DLD1 (cell line): ENCODE data around the gene MEIG1.
"Not testable (repeated sequence)": the region's sequence is repeated elsewhere in the genome, so short reads cannot be mapped to it uniquely, and the experiment has no call there.

ENCODE experiments used
- in situ Hi-C: cut with HindIII; loops from 2 replicates; pipeline ENCODE4 v1.10.0; 2017; ENCODE audit warnings: low sequenced_read_pairs

The MEIG1 gene

DNA sequence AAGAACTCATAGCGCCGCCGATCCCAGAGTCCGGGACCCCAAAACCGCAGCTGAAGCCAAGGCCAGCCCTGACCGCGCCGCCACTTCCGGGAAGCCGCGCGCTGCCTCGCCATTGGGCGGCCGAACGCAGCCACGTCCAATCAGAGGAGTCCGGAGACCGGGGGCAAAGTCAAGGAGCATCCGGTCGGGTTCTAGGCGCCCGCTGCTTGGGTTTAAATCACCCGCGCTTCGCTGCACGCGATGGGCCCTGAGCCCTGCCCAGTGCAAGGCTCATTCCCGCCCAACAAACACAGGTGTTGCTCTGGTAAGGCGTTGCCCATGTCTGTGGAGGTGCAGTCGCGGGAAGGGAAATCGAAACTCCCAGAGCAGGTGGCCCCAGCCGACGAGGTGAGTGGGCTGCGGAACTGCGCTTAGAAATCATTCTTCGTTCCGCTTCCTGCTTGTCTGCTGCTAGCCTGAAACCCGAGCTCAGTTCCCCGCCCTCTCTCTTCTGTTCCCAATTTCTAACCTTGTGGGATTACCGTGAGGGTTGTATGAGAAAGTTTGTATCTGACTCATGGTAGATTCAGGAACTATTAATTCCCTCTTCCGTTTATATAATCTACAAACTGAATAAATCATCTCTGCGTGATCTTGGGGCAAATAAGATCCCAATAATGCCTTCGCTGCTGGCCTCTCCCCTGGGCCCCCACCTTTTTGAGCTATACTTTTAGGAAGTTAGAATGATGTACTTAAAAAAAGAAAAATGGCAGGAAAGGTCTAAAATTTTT is 5.0 kb upstream of the MEIG1 start, which contains the start of gene DCLRE1C:
Gene DCLRE1C, minus strand, starts transcription at position 96 of the 770 bp plus-strand sequence. Its CDS starts 86 bp downstream, at position 10.
- in situ Hi-C loops: no loop called here

GRCh38 chr10:14954934-14955333 is 4.3 kb upstream of the MEIG1 start:
- in situ Hi-C loops: no loop called here

GRCh38 chr10:14958872-14959220 is 342 bp upstream of the MEIG1 start:
- in situ Hi-C loops: no loop called here

- in situ Hi-C loops: no loop called here
Measured at GRCh38 chr10:14967897-14968296, 8.7 kb downstream of the MEIG1 start.

DNA sequence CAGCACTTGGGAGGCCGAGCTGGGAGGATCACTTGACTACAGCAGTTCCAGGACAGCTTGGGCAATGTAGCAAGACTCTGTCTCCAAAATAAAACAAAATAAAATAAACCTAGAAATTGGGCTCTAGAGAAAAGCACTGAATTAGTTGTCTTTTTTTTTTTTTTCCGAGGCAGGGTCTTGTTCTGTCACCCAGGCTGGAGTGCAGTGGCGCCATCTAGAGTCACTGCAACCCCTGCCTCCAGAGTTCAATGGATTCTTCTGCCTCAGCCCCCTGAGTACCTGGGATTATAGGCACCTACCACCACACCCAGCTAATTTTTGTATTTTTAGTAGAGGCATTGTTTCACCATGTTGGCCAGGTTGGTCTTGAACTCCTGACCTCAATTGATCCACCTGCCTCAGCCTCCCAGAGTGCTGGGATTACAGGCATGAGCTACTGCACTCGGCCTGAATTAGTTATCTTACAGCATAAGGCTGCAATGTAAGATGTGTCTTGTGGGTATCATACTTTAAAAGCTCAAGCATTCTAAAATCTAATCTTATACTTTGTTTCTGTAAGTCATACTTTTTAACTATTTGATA is 12.8 kb downstream of the MEIG1 start:
- in situ Hi-C loops: no loop called here

DNA sequence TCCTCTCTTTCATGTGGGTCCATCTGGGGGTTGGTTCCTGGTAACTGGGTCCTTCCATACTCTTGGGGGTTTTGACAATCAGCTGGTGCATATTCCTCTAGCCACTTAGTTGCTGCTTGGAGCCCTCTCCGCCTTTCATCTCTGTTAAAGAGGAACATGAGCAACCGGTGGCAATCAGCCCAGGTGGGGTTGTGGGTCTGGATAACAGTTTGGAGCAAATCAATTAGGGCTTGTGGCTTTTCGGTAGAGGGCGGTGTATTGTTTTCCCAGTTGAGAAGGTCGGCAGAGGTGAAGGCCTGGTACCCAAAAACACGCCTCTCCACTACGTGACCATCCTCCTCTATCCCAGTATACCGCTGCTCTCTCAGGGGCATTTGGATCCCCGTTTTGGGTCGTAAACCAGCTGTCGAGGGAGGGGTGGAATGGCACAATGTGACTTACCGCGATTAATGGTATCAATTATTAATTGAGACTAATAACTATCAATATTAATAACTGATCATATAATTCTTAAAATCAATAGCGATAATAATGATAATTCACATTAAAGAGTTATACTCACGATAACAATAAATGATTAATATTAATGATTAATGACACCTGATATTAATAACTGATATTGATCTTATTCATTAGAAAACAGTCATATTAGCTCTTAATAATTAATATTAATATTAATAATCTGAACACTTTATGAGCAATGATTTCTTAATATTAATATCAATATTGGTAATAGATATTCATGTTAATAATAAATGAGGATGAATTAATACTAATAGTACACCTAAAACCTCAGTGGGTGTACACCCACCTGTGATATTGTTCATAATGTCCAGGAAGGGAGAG is 15.2 kb downstream of the MEIG1 start:
- in situ Hi-C loops: not testable (repeated sequence)

DNA sequence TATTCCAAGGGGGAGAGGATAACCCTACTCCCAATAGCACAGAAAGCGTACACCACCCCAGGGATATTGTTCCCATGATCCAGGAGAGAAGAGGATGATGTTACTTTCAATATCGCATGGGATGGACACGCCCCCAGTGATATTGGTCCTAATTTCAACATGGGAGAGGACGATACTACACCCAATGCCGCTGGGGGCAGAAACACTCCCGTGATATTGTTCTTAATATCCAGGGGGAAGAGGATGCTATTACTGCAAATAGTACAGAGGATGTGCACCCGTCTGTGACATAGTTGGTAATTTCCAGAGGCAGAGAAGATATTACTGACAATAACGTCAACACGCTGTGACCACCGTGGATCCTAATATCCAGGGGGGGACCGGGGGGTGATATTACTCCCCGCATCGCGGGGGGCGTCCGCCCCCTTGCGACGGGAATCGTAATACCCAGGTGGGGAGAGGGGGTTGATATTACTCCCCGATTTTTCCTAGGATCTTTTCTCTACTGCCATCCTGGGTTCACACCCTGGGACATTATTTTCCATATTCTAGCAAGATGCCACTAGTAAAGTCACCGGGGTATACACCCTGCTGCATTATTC is 16.6 kb downstream of the MEIG1 start:
- in situ Hi-C loops: no loop called here

DNA sequence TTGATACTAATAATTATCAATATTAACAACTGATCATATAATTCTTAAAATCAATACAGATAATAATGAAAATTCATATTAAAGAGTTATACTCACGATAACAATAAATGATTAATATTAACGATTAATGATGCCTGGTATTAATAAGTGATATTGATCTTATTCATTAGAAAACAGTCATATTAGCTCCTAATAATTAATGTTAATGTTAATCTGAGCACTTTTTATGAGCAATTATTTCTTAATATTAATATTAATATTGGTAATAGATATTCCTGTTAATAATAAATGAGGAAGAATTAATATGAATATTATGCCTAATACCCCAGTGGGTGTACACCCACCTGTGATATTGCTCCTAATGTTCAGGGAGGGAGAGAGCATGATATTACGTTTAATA is 23.6 kb downstream of the MEIG1 start:
- in situ Hi-C loops: no loop called here

GRCh38 chr10:14989552-14989951 is 30.4 kb downstream of the MEIG1 start:
- in situ Hi-C loops: not testable (repeated sequence)

GRCh38 chr10:14991035-14991749 is 32.0 kb downstream of the MEIG1 start:
- in situ Hi-C loops: not testable (repeated sequence)

GRCh38 chr10:14992336-14992735 is 33.1 kb downstream of the MEIG1 start:
- in situ Hi-C loops: not testable (repeated sequence)

- in situ Hi-C loops: not testable (repeated sequence)
Measured at GRCh38 chr10:14993500-14994455, 34.6 kb downstream of the MEIG1 start.

DNA sequence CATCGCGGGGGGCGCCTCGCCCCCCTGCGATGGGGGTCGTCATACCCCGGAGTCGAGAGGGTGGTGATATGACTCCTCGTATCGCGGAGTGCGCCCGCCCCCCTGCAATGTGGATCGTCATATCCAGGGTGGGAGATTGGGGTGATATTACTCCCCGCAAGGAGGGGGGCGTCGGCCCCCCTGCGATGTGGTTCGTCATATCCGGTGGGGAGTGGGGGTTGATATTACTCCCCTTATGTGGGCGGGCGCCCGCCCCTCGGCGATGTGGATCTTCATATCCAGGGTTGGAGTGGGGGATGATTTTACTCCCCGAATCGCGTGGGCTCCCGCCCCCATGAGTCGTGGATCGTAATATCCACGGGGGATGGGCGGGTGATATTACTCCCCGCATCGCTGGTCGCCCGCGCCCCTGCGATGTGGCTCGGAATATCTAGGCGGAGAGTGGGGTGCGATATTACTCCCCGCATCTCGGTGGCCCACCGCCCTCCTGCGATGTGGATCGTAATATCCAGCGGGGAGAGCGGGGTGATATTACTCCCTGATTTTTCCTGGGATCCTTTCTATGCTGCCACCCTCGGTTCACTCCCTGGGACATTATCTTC is 36.9 kb downstream of the MEIG1 start:
- in situ Hi-C loops: no loop called here

GRCh38 chr10:15013530-15013929 is 54.3 kb downstream of the MEIG1 start:
- in situ Hi-C loops: not testable (repeated sequence)

DNA sequence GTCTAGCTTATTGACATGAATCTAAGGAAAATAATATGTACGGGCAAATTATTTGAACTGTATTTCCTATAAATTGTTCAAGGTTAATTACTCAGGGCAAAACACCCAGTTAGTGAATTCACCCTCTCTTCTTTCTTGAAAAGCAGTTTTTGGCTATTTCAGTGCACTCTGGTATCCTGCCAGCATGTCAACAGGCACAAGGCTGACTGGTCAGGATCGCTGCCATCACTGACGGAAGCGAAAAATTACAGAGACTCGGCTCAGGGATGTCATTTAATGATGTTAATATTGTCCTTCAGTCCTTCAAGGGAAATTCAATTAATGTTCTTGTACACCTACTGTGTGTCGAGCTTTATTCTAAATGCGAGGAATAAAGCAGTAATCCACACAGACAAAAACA is 56.3 kb downstream of the MEIG1 start:
- in situ Hi-C loops: no loop called here

GRCh38 chr10:15020966-15021365 is 61.8 kb downstream of the MEIG1 start:
- in situ Hi-C loops: not testable (repeated sequence)
